Urinary bladder (tissue), 4 donors: ENCODE results near the gene TUBB8. TPM values are rescaled to one million over a fixed set of nuclear protein-coding genes. Genes with fewer than 3 reads are reported as not detected.
"Not testable (repeated sequence)": the region's sequence is repeated elsewhere in the genome, so short reads cannot be mapped to it uniquely, and the experiment has no call there.

Experiments used
- DNase-seq: peaks from one replicate; pipeline ENCODE4 v3.0.0-alpha.2; 2015; ENCODE audit errors: extremely low spot score
- H3K27ac ChIP-seq: one replicate; pipeline ENCODE4 v1.5.1; 2013; ENCODE audit warnings: low read depth, mild to moderate bottlenecking, moderate library complexity
- H3K36me3 ChIP-seq: one replicate; pipeline ENCODE4 v1.6.1; 2013; ENCODE audit warnings: mild to moderate bottlenecking, moderate library complexity; ENCODE audit not compliant: insufficient read depth
- H3K4me1 ChIP-seq: one replicate; pipeline ENCODE4 v1.6.1; 2013; ENCODE audit warnings: mild to moderate bottlenecking, moderate library complexity; ENCODE audit not compliant: insufficient read depth
- H3K4me3 ChIP-seq: one replicate; pipeline ENCODE4 v1.5.1; 2013; ENCODE audit warnings: low read depth, low read length
- WGBS: extraction: QIAGEN DNeasy Blood & Tissue Kit; methylation state at CpG from one replicate; pipeline ENCODE4 v1.1.7; 2013; 5-methylcytosine and 5-hydroxymethylcytosine counted together
- polyA plus RNA-seq: library from polyadenylated mRNA; stranded (reverse); fragments of 200-250 nt; gene quantifications from one replicate; pipeline ENCODE4 v1.2.3, GENCODE V29; 2013
- total RNA-seq: library from RNA; depleted of rRNA; stranded (reverse); fragments of >200 nt; gene quantifications from one replicate; pipeline ENCODE4 v1.2.3, GENCODE V29; 2014
- donor health status: healthy with polysubstance abuse.
- donor health status: healthy.

TUBB8 gene
- total and polyA plus RNA-seq, 2 donors, result 0.48 TPM; not detected in 1

- H3K27ac ChIP-seq, result no peak overlapping the region
- no peak for DNase-seq
- H3K36me3 ChIP-seq, result no peaks in the 10 kb centered on the region
- no peaks in the 10 kb centered on the region for H3K4me1 ChIP-seq
- H3K4me3 ChIP-seq, result no peak overlapping the region
- 81% methylated on average over 7 of the region's 7 CpGs for WGBS
Measured at GRCh38 chr10:80477-81105, 31.5 kb upstream of the TUBB8 start.

- no peak for DNase-seq
- H3K27ac ChIP-seq, result no peak overlapping the region
- no peaks in the 10 kb centered on the region for H3K36me3 ChIP-seq
- H3K4me1 ChIP-seq, result no peaks in the 10 kb centered on the region
- H3K4me3 ChIP-seq, result no peak overlapping the region
- WGBS, result 81% methylated on average over 4 of the region's 4 CpGs
Measured at GRCh38 chr10:79532-80215, 30.6 kb upstream of the TUBB8 start.

- H3K4me1 ChIP-seq, result no peaks in the 10 kb centered on the region
- 89% methylated on average over 12 of the region's 12 CpGs for whole genome bisulfite sequencing
- no peak for DNase-seq
- no peak overlapping the region for H3K4me3 ChIP-seq
- H3K27ac ChIP-seq, result no peak overlapping the region
- no peaks in the 10 kb centered on the region for H3K36me3 ChIP-seq
Measured at GRCh38 chr10:78556-78955, 29.5 kb upstream of the TUBB8 start.

- H3K4me3 ChIP-seq, DNase-seq, H3K27ac ChIP-seq, H3K36me3 ChIP-seq, H3K4me1 ChIP-seq: not testable (repeated sequence)
- WGBS, result 36% methylated on average over 17 of the region's 17 CpGs
Measured at GRCh38 chr10:74266-74621, 25.1 kb upstream of the TUBB8 start.

GRCh38 chr10:73543-74265, 24.6 kb upstream of the TUBB8 start:
- not testable (repeated sequence) for DNase-seq, H3K36me3 ChIP-seq, H3K4me1 ChIP-seq, H3K27ac ChIP-seq
- peak overlapping the region; percentile 47 for H3K4me3 ChIP-seq
- WGBS, result 7% methylated on average over 65 of the region's 65 CpGs

- not testable (repeated sequence) for H3K4me3 ChIP-seq, H3K36me3 ChIP-seq, H3K4me1 ChIP-seq, H3K27ac ChIP-seq, DNase-seq
- 76% methylated on average over 5 of the region's 5 CpGs for WGBS
Measured at GRCh38 chr10:68156-68555, 19.1 kb upstream of the TUBB8 start.

- DNase-seq, H3K36me3 ChIP-seq, H3K27ac ChIP-seq, H3K4me3 ChIP-seq, H3K4me1 ChIP-seq: not testable (repeated sequence)
- WGBS, result 83% methylated on average over 2 of the region's 2 CpGs
Measured at GRCh38 chr10:49926-50325, 830 bp upstream of the TUBB8 start.

GRCh38 chr10:47864-48263, 1.2 kb downstream of the TUBB8 start:
- H3K4me3 ChIP-seq, DNase-seq, H3K27ac ChIP-seq, H3K4me1 ChIP-seq, H3K36me3 ChIP-seq: not testable (repeated sequence)
- WGBS, result 88% methylated on average over 16 of the region's 16 CpGs

- 51% methylated on average over 1 of the region's 2 CpGs for WGBS
- not testable (repeated sequence) for H3K4me3 ChIP-seq, H3K4me1 ChIP-seq, H3K36me3 ChIP-seq, DNase-seq, H3K27ac ChIP-seq
Measured at GRCh38 chr10:13315-13635, 35.8 kb downstream of the TUBB8 start.

- WGBS, result 89% methylated on average over 3 of the region's 15 CpGs
Measured at GRCh38 chr10:12444-13314, 36.4 kb downstream of the TUBB8 start.

GRCh38 chr10:11260-11659, 37.8 kb downstream of the TUBB8 start:
- not testable (repeated sequence) for H3K36me3 ChIP-seq, DNase-seq, H3K4me3 ChIP-seq, H3K27ac ChIP-seq, H3K4me1 ChIP-seq
- WGBS, result 62% methylated on average over 19 of the region's 33 CpGs

More at GRCh38 chr10:12444-13314, 36.4 kb downstream of the TUBB8 start:
- H3K4me3 ChIP-seq, H3K27ac ChIP-seq, DNase-seq, H3K4me1 ChIP-seq, H3K36me3 ChIP-seq: not testable (repeated sequence)

- H3K27ac ChIP-seq, H3K36me3 ChIP-seq, H3K4me1 ChIP-seq, H3K4me3 ChIP-seq, DNase-seq: not testable (repeated sequence)
- WGBS, result 66% methylated on average over 17 of the region's 42 CpGs
Measured at GRCh38 chr10:10261-10971, 38.7 kb downstream of the TUBB8 start.
